ENCODE results near the gene CARD11. TPM values are rescaled to one million over a fixed set of nuclear protein-coding genes. Genes with fewer than 3 reads are reported as not detected.
"Not testable (repeated sequence)": the region's sequence is repeated elsewhere in the genome, so short reads cannot be mapped to it uniquely, and the experiment has no call there.

Gene CARD11
- total and polyA plus RNA-seq, 2 experiments from 2014 or later = 17.7 to 29.0 TPM

DNA sequence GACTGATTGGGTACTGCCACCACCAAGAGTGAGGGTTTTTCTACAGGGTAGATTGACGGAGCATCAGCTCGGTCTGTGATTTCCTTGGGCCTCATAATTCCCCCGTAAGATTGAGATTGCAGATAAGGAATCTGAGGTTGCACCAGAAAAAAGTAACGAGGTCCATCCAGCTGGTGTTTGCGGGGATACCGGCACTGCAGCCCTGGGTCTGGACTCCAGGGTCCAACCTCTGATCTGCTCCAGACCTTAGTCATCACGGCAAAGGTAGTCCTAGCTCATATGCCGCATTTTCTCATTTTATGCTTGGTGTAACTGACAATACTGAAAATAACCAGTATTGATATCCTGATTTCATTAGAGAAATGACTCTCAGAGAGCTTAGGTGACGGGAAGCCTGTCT is 3.9 kb downstream of the CARD11 start:
- H3K4me2 ChIP-seq = no peak overlapping the region
- H3K27me3 ChIP-seq (ENCODE audit: insufficient read depth) = no peaks in the 10 kb centered on the region
- 0 out of 2 replicates have a peak, but pooled peaks cover 3% of the 10 kb centered on the region for H3F3A ChIP-seq (replicated peaks; ENCODE audit: low read depth)
- H3K4me3 Mint-ChIP-seq = no peak overlapping the region
- H3K4me1 Mint-ChIP-seq = peaks cover 13% of the 10 kb centered on the region
- H3K9me2 ChIP-seq (ENCODE audit: insufficient read depth) = no peaks in the 10 kb centered on the region
- H3K36me3 Mint-ChIP-seq (ENCODE audit: low read depth) = no peaks in the 10 kb centered on the region; the same call in 2 of the 3 replicates
- H3K4me1 ChIP-seq (ENCODE audit: insufficient read depth) = peaks cover 5% of the 10 kb centered on the region; the same call in 1 of the 2 replicates
- H3K4me3 ChIP-seq = no peak overlapping the region
- ATAC-seq (no peak), DNase-seq (ENCODE audit: low spot score) (no peak)
- peaks cover 18% of the 10 kb centered on the region for H3K27me3 Mint-ChIP-seq (ENCODE audit: insufficient read depth, low read depth, poor library complexity)
- H3K9me3 Mint-ChIP-seq = no peaks in the 10 kb centered on the region
- no peak overlapping the region for H2AFZ ChIP-seq
- no peak overlapping the region for H3K27ac Mint-ChIP-seq
- no peaks in the 10 kb centered on the region for H3K36me3 ChIP-seq (ENCODE audit: insufficient read depth)
- H3K79me2 ChIP-seq (replicated peaks; ENCODE audit: insufficient read depth) = peaks cover 65% of the 10 kb centered on the region
- H4K20me1 ChIP-seq (replicated peaks; ENCODE audit: insufficient read depth) = no peaks in the 10 kb centered on the region
- no peak overlapping the region for H3K27ac ChIP-seq (ENCODE audit: low read depth)
- TF ChIP-seq CREB1 (CRISPR knock-in tag; IDR thresholded peaks at IDR 0.05; ENCODE audit: low read depth) (no peak), STAT1 (IDR thresholded peaks at IDR 0.05; ENCODE audit: unreplicated experiment) (no peak), EZH2 (IDR thresholded peaks at IDR 0.05; ENCODE audit: low read depth, unreplicated experiment) (no peak), NANOG (IDR thresholded peaks at IDR 0.05; ENCODE audit: borderline replicate concordance) (no peak)
- TF ChIP-seq, protein P1, sequence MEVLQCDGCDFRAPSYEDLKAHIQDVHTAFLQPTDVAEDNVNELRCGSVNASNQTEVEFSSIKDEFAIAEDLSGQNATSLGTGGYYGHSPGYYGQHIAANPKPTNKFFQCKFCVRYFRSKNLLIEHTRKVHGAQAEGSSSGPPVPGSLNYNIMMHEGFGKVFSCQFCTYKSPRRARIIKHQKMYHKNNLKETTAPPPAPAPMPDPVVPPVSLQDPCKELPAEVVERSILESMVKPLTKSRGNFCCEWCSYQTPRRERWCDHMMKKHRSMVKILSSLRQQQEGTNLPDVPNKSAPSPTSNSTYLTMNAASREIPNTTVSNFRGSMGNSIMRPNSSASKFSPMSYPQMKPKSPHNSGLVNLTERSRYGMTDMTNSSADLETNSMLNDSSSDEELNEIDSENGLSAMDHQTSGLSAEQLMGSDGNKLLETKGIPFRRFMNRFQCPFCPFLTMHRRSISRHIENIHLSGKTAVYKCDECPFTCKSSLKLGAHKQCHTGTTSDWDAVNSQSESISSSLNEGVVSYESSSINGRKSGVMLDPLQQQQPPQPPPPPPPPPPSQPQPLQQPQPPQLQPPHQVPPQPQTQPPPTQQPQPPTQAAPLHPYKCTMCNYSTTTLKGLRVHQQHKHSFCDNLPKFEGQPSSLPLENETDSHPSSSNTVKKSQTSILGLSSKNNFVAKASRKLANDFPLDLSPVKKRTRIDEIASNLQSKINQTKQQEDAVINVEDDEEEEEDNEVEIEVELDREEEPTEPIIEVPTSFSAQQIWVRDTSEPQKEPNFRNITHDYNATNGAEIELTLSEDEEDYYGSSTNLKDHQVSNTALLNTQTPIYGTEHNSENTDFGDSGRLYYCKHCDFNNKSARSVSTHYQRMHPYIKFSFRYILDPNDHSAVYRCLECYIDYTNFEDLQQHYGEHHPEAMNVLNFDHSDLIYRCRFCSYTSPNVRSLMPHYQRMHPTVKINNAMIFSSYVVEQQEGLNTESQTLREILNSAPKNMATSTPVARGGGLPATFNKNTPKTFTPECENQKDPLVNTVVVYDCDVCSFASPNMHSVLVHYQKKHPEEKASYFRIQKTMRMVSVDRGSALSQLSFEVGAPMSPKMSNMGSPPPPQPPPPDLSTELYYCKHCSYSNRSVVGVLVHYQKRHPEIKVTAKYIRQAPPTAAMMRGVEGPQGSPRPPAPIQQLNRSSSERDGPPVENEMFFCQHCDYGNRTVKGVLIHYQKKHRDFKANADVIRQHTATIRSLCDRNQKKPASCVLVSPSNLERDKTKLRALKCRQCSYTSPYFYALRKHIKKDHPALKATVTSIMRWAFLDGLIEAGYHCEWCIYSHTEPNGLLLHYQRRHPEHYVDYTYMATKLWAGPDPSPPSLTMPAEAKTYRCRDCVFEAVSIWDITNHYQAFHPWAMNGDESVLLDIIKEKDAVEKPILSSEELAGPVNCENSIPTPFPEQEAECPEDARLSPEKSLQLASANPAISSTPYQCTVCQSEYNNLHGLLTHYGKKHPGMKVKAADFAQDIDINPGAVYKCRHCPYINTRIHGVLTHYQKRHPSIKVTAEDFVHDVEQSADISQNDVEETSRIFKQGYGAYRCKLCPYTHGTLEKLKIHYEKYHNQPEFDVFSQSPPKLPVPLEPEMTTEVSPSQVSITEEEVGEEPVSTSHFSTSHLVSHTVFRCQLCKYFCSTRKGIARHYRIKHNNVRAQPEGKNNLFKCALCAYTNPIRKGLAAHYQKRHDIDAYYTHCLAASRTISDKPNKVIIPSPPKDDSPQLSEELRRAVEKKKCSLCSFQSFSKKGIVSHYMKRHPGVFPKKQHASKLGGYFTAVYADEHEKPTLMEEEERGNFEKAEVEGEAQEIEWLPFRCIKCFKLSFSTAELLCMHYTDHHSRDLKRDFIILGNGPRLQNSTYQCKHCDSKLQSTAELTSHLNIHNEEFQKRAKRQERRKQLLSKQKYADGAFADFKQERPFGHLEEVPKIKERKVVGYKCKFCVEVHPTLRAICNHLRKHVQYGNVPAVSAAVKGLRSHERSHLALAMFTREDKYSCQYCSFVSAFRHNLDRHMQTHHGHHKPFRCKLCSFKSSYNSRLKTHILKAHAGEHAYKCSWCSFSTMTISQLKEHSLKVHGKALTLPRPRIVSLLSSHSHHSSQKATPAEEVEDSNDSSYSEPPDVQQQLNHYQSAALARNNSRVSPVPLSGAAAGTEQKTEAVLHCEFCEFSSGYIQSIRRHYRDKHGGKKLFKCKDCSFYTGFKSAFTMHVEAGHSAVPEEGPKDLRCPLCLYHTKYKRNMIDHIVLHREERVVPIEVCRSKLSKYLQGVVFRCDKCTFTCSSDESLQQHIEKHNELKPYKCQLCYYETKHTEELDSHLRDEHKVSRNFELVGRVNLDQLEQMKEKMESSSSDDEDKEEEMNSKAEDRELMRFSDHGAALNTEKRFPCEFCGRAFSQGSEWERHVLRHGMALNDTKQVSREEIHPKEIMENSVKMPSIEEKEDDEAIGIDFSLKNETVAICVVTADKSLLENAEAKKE (CRISPR knock-in tag; IDR thresholded peaks at IDR 0.05) = no peak
- TF ChIP-seq, protein P2, sequence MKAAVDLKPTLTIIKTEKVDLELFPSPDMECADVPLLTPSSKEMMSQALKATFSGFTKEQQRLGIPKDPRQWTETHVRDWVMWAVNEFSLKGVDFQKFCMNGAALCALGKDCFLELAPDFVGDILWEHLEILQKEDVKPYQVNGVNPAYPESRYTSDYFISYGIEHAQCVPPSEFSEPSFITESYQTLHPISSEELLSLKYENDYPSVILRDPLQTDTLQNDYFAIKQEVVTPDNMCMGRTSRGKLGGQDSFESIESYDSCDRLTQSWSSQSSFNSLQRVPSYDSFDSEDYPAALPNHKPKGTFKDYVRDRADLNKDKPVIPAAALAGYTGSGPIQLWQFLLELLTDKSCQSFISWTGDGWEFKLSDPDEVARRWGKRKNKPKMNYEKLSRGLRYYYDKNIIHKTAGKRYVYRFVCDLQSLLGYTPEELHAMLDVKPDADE (IDR thresholded peaks at IDR 0.05) = no peak

DNA sequence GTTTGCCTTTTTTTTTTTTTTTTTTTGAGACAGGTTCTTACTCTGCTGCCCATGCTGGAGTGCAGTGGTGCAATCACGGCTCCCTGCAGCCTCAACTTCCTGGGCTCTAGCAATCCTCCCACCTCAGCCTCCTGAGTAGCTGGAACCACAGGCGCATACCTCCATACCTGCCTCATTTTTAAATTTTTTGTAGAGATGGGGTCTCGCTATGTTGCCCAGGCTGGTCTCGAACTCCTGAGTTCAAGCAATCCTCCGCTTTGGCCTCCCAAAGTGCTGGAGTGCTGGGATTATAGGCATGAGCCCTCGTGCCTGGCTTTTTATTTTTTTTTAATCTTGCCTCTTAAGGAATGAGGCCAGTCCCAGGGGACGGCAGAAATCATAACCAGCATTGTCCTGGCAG is 5.7 kb downstream of the CARD11 start:
- H4K20me1 ChIP-seq (replicated peaks; ENCODE audit: insufficient read depth); H3K9me3 Mint-ChIP-seq; H2AFZ ChIP-seq; DNase-seq (ENCODE audit: low spot score); H3K4me3 Mint-ChIP-seq; H3K27ac ChIP-seq (ENCODE audit: low read depth); H3F3A ChIP-seq (replicated peaks; ENCODE audit: low read depth); H3K4me2 ChIP-seq; H3K4me1 ChIP-seq (ENCODE audit: insufficient read depth); H3K27ac Mint-ChIP-seq; H3K36me3 ChIP-seq (ENCODE audit: insufficient read depth); H3K27me3 ChIP-seq (ENCODE audit: insufficient read depth); H3K36me3 Mint-ChIP-seq (ENCODE audit: low read depth); ATAC-seq; H3K9me2 ChIP-seq (ENCODE audit: insufficient read depth); H3K4me3 ChIP-seq: not testable (repeated sequence)
- H3K79me2 ChIP-seq (replicated peaks; ENCODE audit: insufficient read depth) = peaks cover 65% of the 10 kb centered on the region
- peaks cover 16% of the 10 kb centered on the region for H3K27me3 Mint-ChIP-seq (ENCODE audit: insufficient read depth, low read depth, poor library complexity)
- H3K4me1 Mint-ChIP-seq = peaks cover 13% of the 10 kb centered on the region
